HG02884 (cell line): ENCODE data around the gene EXOC1L.

Experiments used
- ATAC-seq: cut with Tn5 transposase; IDR thresholded peaks from one replicate; pipeline ENCODE4 v1.9.1; 2021; ENCODE audit warnings: mild to moderate bottlenecking, moderate library complexity; ENCODE audit not compliant: unreplicated experiment

Gene EXOC1L, protein sequence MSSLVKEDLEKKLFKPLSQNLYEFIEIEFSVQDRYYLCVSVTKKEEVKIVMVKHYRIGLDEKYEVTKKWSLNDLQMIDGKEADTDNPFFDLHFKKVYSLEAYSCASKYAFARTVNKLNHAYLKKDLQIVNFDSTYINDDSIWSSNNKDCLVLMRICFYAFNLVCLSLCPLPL

DNA sequence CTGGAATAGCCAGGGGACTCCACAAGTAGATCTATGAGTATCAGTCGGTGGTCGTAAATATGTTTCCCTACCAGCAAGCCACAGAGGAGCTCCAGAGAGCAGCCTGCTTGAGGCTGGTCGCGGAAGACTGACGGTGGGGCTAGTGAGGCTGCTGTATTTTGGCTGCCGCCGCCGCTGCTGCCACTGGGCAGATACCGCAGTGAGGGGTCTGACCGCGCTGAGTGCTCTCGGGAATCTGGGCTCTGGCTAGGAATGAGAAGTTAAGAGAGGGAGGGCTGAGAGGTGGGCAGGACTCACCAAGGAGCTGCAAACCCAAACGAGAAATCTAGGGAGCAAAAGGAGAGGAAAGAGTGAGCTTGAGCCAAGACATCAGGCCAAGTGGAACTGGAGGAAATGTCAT is at the start of gene EXOC1L:
TSS of gene EXOC1L (plus strand) at position 157 of the 400 bp plus-strand sequence. CDS start at position 394, 237 bp downstream.
- no peak for ATAC-seq

DNA sequence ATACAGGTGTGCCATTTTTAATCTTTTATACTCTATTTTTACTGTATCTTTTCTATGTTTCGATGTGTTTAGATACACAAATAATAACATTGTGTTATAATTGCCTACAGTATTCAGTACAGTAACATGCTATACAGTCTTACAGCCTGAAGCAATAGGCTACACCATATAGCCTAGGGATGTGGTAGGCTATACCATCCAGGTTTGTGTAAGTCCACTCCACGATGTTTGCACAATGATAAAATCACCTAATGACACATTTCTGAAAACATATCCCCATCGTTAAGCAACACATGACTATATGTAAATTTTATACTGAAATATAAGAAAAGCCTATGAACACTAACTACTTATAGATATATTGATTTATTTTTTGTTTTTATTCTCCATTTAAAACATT is 48.9 kb upstream of the EXOC1L start:
- ATAC-seq: no peak

DNA sequence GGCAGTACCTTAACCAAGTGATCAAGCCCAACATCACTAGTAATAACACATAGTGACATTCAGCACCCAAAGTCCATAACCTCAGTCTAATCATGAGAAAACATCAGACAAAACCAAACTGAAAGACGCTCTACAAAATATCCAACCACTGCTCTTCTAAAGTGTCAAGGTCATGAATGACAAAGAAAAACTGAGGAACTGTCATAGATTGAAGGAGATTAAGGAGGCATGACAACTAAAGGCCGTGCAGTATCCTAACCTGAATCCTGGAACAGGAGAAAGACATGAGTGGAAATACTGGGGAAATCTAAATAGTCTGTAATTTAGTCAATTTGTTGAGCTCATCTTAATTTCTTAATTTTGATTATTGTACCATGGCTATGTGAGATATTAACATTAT is 38.2 kb upstream of the EXOC1L start:
- ATAC-seq: no peak

DNA sequence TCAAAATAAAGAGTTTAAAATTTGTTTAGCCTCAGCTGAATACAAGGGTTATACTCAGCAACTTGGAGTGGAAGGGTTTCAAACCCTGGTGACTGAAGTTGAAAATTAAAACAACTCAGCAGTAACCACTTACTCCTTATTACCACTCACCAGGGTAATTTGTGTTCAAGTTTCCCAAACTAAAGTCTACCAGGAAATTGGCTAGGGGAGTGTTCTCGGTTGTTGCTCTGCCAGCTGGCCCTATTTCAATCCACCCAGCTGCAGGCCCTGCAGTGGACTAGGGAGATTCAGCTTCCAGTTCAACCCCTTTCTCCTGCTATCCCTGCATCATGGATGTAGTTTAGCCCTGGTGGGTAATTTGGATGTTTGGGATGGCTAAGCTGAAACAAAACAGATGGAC is 37.8 kb upstream of the EXOC1L start:
- ATAC-seq: no peak

DNA sequence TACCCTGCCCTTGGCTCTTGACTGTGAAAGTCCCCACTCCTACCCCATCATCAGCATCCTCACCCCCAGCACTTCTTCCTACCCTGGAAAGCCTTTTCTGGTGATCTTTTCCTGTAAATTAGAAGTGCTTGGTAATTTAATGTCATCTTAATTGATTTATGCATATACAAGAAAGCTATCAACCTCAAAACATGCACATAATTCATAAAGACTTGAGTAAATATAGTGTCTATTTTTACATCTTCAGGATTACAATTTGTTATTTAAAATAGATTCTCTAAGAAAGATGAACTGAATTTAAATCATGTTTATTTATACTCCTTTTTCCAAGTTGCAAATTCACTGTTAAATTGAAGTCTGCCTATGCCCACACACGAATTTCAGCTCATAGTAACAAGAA is 36.0 kb upstream of the EXOC1L start:
- no peak for ATAC-seq

DNA sequence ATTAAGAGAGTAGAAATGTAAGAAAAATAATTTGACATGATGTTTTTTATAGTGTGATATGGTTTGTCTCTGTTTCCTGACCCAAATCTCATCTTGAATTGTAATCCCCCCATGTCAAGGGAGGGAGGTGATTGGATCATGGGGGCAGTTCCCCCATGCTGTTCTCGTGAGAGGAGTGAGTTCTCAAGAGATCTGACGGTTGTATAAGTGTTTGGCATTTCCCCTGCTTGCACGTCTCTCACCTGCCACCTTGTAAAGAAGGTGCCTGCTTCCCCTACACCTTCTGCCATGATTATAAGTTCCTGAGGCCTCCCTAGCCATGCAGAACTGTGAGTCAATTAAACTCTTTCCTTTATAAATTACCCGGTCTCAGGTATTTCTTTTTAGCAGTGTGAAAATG is 34.8 kb upstream of the EXOC1L start:
- no peak for ATAC-seq

DNA sequence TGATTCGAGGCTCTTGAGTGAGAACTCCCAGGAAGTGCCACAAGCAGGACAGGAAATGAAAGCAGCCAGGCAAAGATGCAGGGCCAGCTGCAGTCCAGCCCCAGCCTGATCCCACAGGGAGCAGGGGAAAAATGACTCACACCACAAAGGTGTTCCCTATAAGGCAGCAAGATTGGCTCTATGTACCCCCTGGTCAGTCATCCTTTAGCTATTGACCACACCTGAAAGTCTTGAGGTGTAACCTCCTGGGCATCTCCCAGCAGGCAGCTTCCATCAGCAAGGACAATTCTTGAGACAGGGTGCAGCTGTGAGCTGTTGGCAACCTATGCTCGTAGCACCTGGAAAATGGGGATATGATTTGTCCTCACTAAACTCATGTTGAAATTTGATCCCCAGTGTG is 27.9 kb upstream of the EXOC1L start:
- no peak for ATAC-seq

DNA sequence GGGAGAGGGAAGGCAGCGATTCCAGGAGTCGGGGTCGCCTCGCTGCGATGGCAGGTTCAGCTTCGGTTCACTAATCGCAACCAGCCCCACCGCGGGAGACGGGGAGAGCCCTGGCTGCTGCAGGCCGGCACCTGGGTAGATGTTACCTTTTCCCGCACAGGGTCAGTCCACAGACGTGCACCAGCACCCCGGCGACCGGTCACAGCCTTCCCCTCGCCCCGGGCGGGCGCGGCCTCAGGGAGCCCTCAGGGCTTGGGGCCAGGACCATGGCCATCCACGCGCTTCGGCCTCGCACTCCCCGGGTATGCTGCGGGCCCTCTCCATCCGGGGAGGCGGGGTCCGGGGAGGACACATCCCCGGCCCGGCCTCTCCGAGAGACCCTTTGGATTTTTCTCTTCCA is 26.1 kb upstream of the EXOC1L start:
- no peak for ATAC-seq

DNA sequence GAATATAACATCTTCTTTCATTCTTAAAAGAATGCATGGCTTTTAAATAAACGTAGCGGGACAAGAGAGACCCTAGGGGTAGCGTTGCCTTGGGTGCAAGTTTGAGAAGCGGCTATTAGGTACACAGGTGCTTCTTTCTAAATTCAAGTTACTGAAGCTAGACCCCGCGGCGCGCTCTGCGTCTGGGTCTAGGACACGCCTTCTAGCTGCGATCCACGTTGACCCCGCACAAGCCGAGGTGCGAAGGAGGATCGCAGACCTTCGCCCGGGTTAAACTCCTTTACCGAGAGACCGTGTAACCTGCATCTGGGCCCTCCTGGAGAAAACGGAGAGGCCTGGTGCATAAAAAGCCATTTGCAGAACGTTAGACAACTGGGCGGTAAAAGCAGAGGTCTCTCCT is 25.5 kb upstream of the EXOC1L start:
- ATAC-seq: no peak

DNA sequence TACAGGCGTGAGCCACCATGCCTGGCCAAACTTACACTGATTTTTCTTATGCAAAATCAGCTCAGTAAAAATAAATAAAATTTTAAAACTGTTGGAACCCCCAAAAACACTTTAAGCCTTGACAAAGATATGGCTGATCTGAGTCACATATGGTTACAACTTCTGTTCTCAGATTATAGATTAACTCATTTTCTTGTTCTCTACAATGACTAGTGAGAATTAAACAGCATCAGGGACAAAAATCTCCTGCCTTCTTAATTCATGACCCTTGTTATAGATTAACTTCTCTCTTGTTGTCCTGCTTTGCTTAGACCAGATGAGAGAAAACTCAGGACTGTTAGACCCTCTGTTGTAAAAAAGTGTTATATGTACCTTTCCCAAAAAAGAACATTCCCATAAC is 24.2 kb upstream of the EXOC1L start:
- no peak for ATAC-seq

DNA sequence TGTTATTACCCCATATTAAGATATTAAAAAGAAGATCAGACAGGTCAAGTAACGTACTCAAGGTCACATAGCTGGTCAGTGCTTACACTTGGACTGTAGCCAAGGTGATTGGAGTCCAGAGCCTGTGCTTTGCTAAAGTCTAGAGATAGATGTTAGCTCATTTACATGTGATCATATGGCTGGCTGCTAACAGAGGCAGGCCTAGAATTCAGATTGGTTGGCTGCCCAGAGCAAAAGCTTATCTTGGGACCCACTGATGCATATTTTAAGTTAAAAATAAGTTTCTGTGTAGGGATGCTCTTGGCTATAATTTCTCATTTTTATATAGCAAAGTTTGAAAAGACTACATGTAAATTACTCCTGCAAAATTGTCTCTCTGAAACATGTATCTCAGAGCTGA is 18.1 kb upstream of the EXOC1L start:
- ATAC-seq: no peak

DNA sequence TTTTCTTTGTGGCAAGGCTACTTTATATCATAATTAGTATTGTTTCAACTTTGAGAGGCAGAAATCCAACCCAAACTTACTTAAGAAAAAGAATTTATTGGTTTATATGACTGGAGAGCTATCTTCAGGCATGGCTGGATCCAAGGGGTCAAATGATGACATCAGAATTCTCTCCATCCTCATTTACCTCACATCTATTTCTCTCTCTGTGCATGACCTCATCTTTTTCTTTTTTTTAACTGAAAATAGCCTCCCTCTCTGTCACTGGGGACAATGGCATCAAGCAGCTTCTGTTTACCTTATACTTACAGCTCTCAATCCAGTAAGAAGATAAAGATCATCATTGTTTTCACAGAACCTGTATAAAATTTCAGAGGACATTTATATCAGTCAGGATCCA is 12.0 kb upstream of the EXOC1L start:
- no peak for ATAC-seq

DNA sequence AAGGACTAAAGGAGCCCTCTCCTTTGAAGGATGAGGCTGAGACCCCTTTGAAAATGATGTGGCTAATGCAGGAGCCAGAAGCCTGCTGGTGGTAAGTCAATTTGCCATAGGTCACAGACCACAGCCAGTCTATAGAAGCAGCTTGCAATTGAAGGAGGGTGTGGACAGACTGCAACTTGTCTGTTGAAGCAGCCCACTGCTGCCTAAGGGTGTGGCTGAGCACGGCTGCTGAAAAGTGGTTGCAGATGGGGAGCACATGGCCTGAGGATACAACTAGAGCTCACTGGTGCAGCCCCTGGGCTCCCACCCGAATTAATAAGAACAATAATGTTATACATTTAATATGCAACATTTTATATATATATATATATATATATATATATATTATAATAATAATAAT is 11.4 kb upstream of the EXOC1L start:
- ATAC-seq: no peak

DNA sequence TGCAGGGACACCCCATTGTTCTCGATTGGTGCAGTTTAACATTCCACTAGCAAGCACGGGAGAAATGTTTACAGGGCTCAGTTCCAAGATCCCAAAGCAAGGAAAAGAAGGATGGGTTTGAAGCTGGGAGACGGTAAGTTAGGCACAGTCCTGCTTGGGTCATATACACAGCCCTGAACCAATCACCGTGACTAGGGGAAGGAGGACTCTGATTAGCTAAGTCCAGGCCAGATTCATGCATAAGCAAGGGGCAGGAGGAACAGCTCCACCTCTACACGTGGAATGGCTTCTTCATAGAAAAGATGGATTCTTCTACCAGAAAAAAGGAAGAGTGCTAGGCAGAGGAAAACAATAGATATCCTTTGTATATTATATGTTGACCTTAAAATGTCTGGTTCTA is 11.0 kb upstream of the EXOC1L start:
- ATAC-seq: no peak

DNA sequence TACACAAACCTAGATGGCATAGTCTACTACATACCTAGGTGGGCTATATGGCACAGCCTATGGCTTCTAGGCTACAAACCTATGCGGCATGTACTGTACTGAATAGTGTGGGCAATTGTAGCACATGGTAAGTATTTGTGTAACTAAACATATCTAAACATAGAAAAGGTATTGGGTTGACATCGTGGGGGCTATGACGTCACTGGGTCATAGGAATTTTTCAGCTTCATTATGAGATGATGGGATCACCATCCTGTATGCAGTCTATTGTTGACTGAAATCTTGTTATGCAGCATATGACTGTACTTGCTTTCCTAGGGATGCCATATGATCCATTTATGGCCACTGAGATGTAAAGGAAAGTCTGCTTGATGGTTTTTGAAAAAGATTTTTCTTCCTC is 1.9 kb upstream of the EXOC1L start:
- no peak for ATAC-seq

DNA sequence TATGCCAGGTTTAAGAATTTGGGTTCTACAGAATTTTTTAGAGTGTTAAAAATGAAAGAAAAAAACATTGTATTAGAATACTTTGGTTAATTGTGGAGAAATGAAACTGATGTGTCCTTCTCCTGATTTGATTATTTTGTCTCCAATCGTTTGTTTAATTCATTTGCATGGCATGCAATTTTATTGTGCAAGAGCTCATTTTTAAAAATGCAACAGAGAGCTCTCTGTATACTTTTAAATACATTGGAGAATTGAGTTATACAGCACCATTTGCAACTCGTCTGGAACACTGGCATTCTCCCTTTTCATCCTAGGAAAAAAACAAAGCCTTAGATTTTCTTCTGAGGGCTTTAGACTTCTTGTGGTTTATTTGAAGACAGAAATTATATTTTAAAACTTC is 689 bp downstream of the EXOC1L start:
- ATAC-seq: no peak

DNA sequence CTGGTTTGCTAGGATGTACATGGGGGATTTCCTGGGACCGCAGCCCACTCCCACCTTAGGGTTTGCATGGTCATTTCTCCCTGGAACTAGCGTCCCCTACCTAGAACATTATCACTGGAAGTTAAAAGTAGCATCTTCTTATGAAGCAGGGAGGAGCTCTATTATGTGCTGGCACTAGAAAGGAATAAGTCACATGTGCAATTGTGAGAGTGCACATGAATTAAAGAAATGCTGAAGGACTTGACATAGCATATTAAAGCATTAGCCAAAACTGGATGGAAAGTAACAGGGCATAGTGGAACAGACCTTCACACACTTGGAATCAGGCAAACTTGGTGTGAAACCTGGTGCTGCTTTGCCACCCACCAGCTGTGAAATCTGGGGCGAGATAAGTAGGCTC is 2.7 kb downstream of the EXOC1L start:
- no peak for ATAC-seq

DNA sequence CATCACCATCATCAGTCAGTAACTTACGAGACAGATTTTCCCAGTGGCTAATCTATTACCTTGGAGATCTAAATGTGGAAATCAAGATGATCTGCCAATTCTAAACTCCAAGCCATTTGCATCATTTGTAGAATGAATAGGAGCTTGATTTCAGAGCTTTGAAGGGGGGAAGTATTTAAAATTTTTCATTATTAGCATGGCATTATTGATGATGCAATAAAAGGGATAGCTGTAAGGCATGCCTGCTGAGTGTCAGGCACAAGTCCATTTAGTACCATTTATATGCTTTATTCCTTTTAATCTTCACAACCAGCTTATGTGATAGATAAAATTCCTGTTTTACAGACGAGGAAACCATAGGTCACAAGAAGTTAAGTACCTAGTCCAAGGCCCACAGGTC is 5.3 kb downstream of the EXOC1L start:
- ATAC-seq: no peak

DNA sequence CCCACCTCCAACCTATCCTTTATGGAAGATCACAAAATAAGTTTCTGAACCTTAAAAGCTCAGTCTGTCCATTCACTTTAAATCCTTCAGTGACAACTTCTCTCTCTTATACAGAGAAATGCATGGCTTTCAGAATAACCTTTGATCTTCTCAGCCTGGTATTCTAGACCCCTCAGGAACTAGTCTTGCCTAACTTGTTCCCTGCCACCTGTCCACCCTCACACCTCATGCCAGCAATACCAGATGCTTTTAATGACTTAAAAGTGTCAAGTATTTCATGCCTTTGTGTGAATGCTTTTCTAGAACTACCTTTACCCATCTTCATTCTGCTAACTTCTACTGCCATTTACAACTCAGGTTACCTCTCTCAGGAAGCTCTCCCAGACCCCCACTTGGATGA is 7.4 kb downstream of the EXOC1L start:
- no peak for ATAC-seq

DNA sequence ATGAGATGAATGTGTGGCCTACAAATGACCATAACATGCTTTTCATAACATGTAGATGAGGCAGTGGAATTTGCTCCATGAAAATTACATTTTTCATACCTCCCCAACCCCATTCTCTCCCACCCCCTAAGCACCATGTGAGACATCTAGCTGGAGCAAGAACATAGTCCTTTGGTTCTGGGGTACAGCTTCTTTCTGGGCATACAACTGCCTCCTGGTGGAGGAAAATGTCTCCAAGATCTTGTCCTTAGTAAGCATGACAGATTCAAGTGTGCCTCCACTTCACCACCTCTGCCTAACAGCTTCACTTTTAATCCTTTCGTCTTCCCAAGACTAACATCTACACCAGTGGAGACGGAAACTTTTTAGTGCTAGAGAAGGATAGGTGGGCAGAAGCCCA is 8.0 kb downstream of the EXOC1L start:
- no peak for ATAC-seq

DNA sequence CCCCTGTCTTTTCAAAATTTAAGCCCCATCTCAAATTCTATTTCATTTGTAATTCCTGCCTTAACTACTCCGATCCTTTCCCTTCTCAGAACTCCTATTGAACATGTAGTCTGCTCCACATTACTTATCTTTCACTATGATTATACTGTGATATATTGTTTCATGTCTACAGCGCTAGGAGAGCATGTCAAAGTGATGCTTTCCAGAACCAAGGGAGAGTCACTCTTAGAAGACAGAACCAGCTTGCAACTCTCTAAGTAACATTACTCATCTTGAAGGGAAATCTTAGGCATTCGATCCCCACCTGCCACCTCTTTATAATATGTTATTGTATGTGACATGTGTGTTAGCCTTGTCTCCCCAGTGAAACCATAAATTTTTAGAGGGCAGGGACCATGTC is 10.5 kb downstream of the EXOC1L start:
- ATAC-seq: no peak

DNA sequence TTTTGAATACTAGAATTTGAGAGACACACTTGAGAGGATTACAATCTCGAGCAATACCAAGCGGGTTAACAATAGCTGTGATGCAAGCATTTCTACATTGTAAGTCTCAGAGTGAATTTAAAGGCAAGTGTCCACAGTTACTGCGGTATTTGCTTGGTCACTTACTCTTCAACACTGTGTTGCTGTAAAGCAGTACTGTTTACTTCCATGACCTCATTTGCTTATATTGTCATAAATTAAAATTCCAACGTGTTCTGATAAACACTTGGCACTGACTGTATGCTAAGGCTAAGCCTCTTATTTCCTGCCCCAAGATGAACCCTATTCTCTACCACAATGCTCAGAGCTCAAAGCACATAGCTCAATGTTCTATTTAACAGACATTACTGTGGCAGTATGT is 11.1 kb downstream of the EXOC1L start:
- ATAC-seq: no peak

DNA sequence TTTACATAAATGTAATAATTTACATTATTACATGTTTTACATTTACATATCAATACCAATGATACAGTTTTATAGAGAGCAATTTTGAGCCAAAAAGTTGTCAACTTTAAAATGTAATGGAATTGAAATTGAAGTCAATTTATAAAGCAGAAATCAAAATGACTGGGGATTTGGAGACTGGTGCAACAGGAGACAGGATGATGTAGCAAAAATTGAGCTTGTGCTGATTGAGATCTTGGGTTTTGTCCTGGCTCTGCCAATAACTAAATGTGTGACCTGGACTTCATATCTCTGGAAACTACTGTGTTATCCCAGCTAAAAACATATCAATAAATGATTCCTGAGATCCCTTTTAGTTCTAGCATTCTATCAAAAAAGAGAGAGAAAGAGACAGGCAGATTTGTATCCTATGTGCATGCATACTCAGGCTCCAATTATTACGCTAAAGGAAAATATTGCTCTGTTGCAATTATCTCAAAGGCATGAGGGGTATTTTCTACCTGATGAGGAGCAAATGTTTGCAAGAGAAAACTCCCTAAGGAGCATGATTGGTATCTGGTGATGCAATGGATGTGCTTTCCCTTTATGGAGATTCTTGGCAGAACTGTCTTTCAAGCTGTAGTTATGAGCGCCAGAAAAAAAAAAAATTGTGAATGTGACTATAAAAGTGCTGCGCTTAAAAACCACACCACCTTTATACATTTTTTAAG is 14.7 kb downstream of the EXOC1L start:
- ATAC-seq: no peak
